Bronchial epithelial cell (primary cell): ENCODE data around the gene C1RL. TPM values are rescaled to one million over a fixed set of nuclear protein-coding genes. Genes with fewer than 3 reads are reported as not detected.

Experiments
- DNase-seq: peaks from one replicate; pipeline ENCODE4 v3.0.0-alpha.2; 2010; ENCODE audit warnings: low read depth
- FAIRE-seq: peaks from 2 replicates; lab custom pipeline; 2011; peaks lifted over from hg19 to GRCh38; lab: Jason Lieb, UNC
- H3K27me3 ChIP-seq: 2 replicates; pipeline ENCODE4 v1.5.1; 2011; ENCODE audit warnings: low read length; ENCODE audit not compliant: control insufficient read depth, insufficient read depth
- H3K36me3 ChIP-seq: 2 replicates; pipeline ENCODE4 v1.5.1; 2011; ENCODE audit warnings: low read length; ENCODE audit not compliant: control insufficient read depth, insufficient read depth
- H3K4me3 ChIP-seq: 2 replicates; pipeline ENCODE4 v1.5.1; 2011; ENCODE audit warnings: mild to moderate bottlenecking, low read depth, low read length, control low read depth
- total RNA-seq: library from RNA; depleted of rRNA; stranded (reverse); fragments of >200 nt; gene quantifications from 2 replicates; pipeline ENCODE4 v1.2.1, GENCODE V29; 2014
- TF ChIP-seq, protein P1 (sequence below): IDR thresholded peaks from 2 replicates; pipeline ENCODE4 v1.5.1; 2011; ENCODE audit warnings: mild to moderate bottlenecking, moderate library complexity, low read length, control low read depth, inconsistent platforms; ENCODE audit not compliant: insufficient read depth, severe bottlenecking

Gene C1RL
- total RNA-seq, 1 donor from 2014 or later: 11.3 TPM

- TF ChIP-seq, protein P1, sequence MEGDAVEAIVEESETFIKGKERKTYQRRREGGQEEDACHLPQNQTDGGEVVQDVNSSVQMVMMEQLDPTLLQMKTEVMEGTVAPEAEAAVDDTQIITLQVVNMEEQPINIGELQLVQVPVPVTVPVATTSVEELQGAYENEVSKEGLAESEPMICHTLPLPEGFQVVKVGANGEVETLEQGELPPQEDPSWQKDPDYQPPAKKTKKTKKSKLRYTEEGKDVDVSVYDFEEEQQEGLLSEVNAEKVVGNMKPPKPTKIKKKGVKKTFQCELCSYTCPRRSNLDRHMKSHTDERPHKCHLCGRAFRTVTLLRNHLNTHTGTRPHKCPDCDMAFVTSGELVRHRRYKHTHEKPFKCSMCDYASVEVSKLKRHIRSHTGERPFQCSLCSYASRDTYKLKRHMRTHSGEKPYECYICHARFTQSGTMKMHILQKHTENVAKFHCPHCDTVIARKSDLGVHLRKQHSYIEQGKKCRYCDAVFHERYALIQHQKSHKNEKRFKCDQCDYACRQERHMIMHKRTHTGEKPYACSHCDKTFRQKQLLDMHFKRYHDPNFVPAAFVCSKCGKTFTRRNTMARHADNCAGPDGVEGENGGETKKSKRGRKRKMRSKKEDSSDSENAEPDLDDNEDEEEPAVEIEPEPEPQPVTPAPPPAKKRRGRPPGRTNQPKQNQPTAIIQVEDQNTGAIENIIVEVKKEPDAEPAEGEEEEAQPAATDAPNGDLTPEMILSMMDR: no peak
- no peak for DNase-seq
- Histone ChIP-seq H3K27me3 (no peaks in the 10 kb centered on the region), H3K36me3 (no peaks in the 10 kb centered on the region), H3K4me3 (no peak overlapping the region)
- no peak for FAIRE-seq
These were observed 40.0 kb downstream of the C1RL start for GRCh38 chr12:7068994-7069346.

DNA sequence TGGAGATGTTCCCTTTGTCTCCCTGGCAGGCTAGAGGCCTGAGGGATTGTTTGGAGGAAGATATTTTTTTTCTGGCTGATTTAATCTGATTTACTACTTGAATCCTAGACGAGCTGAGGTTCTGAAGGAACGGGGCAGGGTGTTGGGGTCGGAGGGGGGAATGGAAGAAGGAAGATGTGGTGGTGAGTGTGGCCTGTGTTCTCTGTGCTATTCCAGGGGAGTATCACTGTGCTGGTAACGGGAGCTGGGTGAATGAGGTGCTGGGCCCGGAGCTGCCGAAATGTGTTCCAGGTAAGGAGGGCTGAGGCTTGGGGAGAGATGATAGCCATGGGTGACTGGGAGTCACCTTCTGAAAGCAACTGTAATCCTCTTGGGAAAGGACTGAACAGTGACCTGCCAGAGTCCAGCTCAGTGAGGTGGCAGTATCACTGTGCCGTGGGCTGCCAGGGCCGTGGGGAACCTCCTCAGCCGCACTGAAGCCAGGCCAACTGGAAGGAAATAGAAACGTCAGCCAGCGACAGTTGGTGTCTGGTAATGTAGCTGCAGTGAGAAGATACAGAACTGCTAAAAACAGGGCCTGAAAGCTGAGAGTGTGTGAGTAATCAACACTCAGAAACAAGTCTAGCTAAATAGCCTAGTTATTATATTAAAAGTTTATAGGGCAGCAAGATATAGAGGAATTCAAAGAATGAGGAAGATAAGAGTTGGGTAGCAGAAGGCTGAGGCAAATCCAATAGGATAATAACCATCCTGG lies 40.6 kb downstream of the C1RL start:
- no peaks in the 10 kb centered on the region for H3K27me3 ChIP-seq
- peak; percentile 62 for DNase-seq
- no peaks in the 10 kb centered on the region for H3K36me3 ChIP-seq
- FAIRE-seq: no peak
- H3K4me3 ChIP-seq: no peak overlapping the region
- TF ChIP-seq, protein P1: no peak

DNA sequence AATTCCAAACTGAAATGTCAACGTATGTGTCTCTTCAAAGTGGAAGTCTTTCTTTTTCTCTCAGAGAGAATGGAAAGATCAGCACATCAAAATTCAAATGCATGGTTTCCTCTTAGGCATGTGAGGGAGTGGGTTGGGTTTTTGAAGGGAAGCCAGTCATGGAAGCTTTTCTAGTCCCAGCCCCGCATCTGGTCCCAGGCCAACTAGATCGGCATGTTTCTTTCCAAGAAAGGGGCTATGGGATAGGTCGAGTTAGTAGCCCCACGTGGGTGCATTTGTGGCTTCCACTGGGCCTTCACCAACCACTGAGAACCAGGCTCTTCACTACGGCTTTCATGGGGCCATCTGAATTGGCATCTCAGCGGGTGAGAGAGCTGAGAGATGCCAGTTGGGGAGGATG lies 41.9 kb downstream of the C1RL start:
- TF ChIP-seq, protein P1: no peak
- no peak for DNase-seq
- no peak overlapping the region for H3K4me3 ChIP-seq

GRCh38 chr12:7066596-7066995 lies 42.4 kb downstream of the C1RL start:
- FAIRE-seq: peak; percentile 83
- Histone ChIP-seq H3K27me3 (no peaks in the 10 kb centered on the region), H3K4me3 (no peak overlapping the region), H3K36me3 (no peaks in the 10 kb centered on the region)
- TF ChIP-seq, protein P1: no peak
- peak; percentile 61 for DNase-seq

More for the DNA sequence above, 41.9 kb downstream of the C1RL start:
- Histone ChIP-seq H3K27me3 (no peaks in the 10 kb centered on the region), H3K36me3 (no peaks in the 10 kb centered on the region)
- no peak for FAIRE-seq

DNA sequence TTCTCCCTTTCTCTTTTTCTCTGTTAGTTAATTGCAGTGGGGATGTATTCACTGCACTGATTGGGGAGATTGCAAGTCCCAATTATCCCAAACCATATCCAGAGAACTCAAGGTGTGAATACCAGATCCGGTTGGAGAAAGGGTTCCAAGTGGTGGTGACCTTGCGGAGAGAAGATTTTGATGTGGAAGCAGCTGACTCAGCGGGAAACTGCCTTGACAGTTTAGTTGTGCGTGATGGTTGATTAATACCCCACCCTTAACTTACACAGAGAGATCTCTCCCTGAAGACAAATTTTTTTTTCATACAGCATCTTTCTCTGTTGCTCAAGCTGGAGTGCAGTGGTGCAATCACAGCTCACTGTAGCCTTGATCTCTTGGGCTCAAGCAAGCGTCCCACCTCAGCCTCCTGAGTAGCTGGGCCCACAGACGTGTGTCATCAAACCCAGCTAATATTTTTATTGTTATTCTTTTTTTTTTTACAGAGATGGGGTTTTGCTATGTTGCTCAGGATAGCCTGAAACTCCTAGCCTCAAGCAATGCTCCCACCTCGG lies 43.9 kb downstream of the C1RL start:
- no peak for DNase-seq
- Histone ChIP-seq H3K27me3 (no peaks in the 10 kb centered on the region), H3K4me3 (no peak overlapping the region), H3K36me3 (no peaks in the 10 kb centered on the region)
- no peak for FAIRE-seq
- TF ChIP-seq, protein P1: no peak
